ENCODE results near the gene SAMD10. TPM values are rescaled to one million over a fixed set of nuclear protein-coding genes. Genes with fewer than 3 reads are reported as not detected.
A peak's percentile ranks its signal among the peaks of the same experiment; 100 is the strongest.

SAMD10 gene
- total and polyA plus RNA-seq, 2 of the 8 experiments (the other 6 are each of a cell fraction or from before 2014, with no cell fraction given): 3.0 to 5.2 TPM

DNA sequence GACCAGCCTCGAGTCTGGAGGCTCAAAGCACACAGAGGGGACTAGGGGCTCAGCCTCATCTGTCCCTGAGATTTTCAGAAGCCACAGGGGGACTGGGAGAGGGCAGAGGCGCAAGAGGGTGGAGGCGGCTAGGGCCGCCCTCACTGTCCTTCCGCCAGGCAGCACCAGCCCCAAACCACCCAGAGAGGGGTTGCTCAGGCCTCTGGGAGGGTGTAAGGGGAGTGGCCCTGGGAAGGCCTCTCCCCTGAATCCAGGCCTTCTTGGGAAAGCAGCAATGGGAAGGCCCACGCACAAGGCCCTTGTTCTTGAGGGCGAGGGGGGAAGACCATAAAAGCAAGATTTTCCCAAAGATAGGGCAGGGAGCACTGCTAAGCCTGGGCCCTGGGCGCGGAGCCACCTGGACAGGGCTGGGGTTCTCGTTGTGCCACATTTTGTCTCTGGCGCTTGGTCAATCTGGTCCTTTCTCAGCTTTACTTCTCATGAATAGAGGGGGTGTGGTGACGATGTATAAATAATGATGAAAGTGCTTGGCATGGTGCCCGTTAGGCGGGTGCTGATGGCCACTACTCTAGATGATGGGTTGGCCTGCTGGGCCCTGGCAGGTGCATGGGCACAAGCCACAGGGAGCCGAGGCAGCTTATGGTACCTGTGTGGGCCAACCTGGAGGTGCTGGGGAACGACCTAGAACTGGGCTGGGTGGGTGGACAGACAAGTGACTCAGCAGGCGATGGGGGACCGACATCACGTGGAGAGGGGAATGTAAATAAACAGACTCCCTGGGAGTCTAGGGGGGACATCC, 4.8 kb downstream of the SAMD10 start:
- H4K91ac ChIP-seq (replicated peaks; ENCODE audit: insufficient read length, low read length): peak overlapping the region; percentile 65
- peaks cover 0 to 13% (median 7%) of the 10 kb centered on the region in 4 experiments; a peak in 6 of 7 replicates for H3K4me1 ChIP-seq (replicated peaks in 1 of 4; ENCODE audit: control insufficient read depth in 3 of 4, insufficient read depth in 4 of 4, low read length in 3 of 4)
- no peak for DNase-seq (ENCODE audit: low read depth in 1 of 2, low spot score in 2 of 2)
- H3K14ac ChIP-seq (ENCODE audit: insufficient read length): no peak overlapping the region
- H2BK20ac ChIP-seq (ENCODE audit: low read length): no peak overlapping the region
- H3K56ac ChIP-seq (replicated peaks; ENCODE audit: insufficient read length, low read depth, low read length): no peak overlapping the region
- H3K79me2 ChIP-seq (ENCODE audit: control insufficient read depth in 1 of 2, insufficient read depth in 2 of 2, low read length in 2 of 2): no peaks in the 10 kb centered on the region
- H3K23me2 ChIP-seq (ENCODE audit: low read depth, low read length): peaks cover 12% of the 10 kb centered on the region; the same call in 1 of the 2 replicates
- ChIA-PET POLR2A (ENCODE audit: partially characterized antibody) (interaction anchor here (0.7 to 2.2 kb wide), 7 partner anchors 9 to 236 kb away, joined by 3 to 10 read pairs (median 6); partner anchors contain the start of genes TPD52L2 and UCKL1), CTCF (ENCODE audit: partially characterized antibody) (interaction anchor here (0.6 to 5.0 kb wide), 34 partner anchors 10 to 436 kb away, joined by 3 to 58 read pairs (median 4); partner anchors contain the start of genes DNAJC5 and UCKL1)
- no peak overlapping the region for H3K4me2 ChIP-seq (ENCODE audit: insufficient read depth in 1 of 2, low read depth in 2 of 2, low read length in 2 of 2)
- no peak overlapping the region for H3K9ac ChIP-seq (replicated peaks in 1 of 4; ENCODE audit: extremely low read depth in 1 of 4, low read depth in 3 of 4, low read length in 3 of 4)
- no peak overlapping the region for H3K27ac ChIP-seq (ENCODE audit: low read depth, low read length)
- H2BK15ac ChIP-seq (ENCODE audit: low read length): 0 out of 2 replicates have a peak overlapping the region, but pooled peaks have one; percentile 72
- no peak overlapping the region for H4K5ac ChIP-seq (ENCODE audit: insufficient read length, low read depth, low read length)
- no peak overlapping the region for H3K23ac ChIP-seq (ENCODE audit: insufficient read length)
- H2BK12ac ChIP-seq (ENCODE audit: low read depth, low read length): peak overlapping the region; percentile 75; the same call in 1 of the 2 replicates
- H3K9me3 ChIP-seq (ENCODE audit: insufficient read depth in 2 of 2, low read depth in 1 of 2, low read length in 1 of 2): no peaks in the 10 kb centered on the region
- no peaks in the 10 kb centered on the region for H3K79me1 ChIP-seq (ENCODE audit: low read depth, low read length)
- 87% methylated on average over 19 of the region's 19 CpGs; no CpG with 5 or more reads in 1 of the 2 experiments for WGBS, 2 experiments (ENCODE audit: extremely low coverage in 1 of 2, insufficient coverage in 1 of 2, insufficient read length in 1 of 2, insufficient replicate concordance in 2 of 2, low coverage in 1 of 2, low lambda C conversion rate in 2 of 2, missing lambda C conversion rate in 1 of 2)
- H3K4me3 ChIP-seq (ENCODE audit: extremely low read depth in 1 of 4, insufficient read depth in 2 of 4, low read depth in 3 of 4, low read length in 4 of 4): no peak overlapping the region
- peaks cover 2 to 10% of the 10 kb centered on the region in 2 experiments for H4K20me1 ChIP-seq (replicated peaks in 1 of 2; ENCODE audit: control insufficient read depth in 1 of 2, insufficient read depth in 2 of 2, low read length in 2 of 2)
- H3K27me3 ChIP-seq (replicated peaks in 1 of 4; ENCODE audit: control insufficient read depth in 3 of 4, extremely low read depth in 1 of 4, insufficient read depth in 3 of 4, low read length in 3 of 4): peaks cover 0 to 12% (median 2%) of the 10 kb centered on the region in 4 experiments; a peak in 3 of 7 replicates
- H3K4ac ChIP-seq (replicated peaks; ENCODE audit: insufficient read length, low read depth, low read length): no peak overlapping the region
- no peak for FAIRE-seq
- H2AFZ ChIP-seq (ENCODE audit: low read length): no peak overlapping the region
- no peak overlapping the region for H2AK5ac ChIP-seq (ENCODE audit: low read depth, low read length)
- H3K18ac ChIP-seq (ENCODE audit: extremely low read depth, low read length): peak overlapping the region; percentile 60; the same call in 1 of the 2 replicates
- H2BK120ac ChIP-seq (replicated peaks; ENCODE audit: low read depth, low read length): no peak overlapping the region
- H2BK5ac ChIP-seq (ENCODE audit: low read depth, low read length): no peak overlapping the region
- H4K8ac ChIP-seq (ENCODE audit: extremely low read depth, insufficient read depth, low read length): peak overlapping the region; percentile 14; the same call in 1 of the 2 replicates
- H3K36me3 ChIP-seq (ENCODE audit: control insufficient read depth in 2 of 4, insufficient read depth in 4 of 4, low read length in 3 of 4): no peaks in the 10 kb centered on the region
- TF ChIP-seq CBX5 (IDR thresholded peaks at IDR 0.05; ENCODE audit: low read depth, low read length) (no peak), SRF (IDR thresholded peaks at IDR 0.05; ENCODE audit: low read depth, low read length) (no peak), JUN (IDR thresholded peaks at IDR 0.05; ENCODE audit: low read depth, low read length) (no peak), SP4 (IDR thresholded peaks at IDR 0.05; ENCODE audit: low read length) (no peak), BRCA1 (IDR thresholded peaks at IDR 0.05; ENCODE audit: low read depth, low read length) (no peak), RXRA (IDR thresholded peaks at IDR 0.05; ENCODE audit: insufficient read depth, low read depth, low read length) (no peak), E2F6 (IDR thresholded peaks at IDR 0.05) (no peak), RAD21 (IDR thresholded peaks at IDR 0.05 in 1 of 2, conservative IDR thresholded peaks at IDR 0.05 in 1 of 2; ENCODE audit: low read depth in 2 of 2, low read length in 2 of 2) (no peak), HDAC6 (IDR thresholded peaks at IDR 0.05; ENCODE audit: low read depth, low read length) (no peak), NANOG (IDR thresholded peaks at IDR 0.05; ENCODE audit: insufficient read depth, low read depth, low read length, poor library complexity, severe bottlenecking) (no peak)

Measured in H1 (cell line).